Kidney epithelial cell (primary cell): Measurements from ENCODE around the gene ADI1. TPM values are rescaled to one million over a fixed set of nuclear protein-coding genes. Genes with fewer than 3 reads are reported as not detected.

ENCODE experiments used
- DNase-seq: peaks from one replicate; pipeline ENCODE4 v3.0.0-alpha.2; 2010; ENCODE audit warnings: low read depth
- H3K27me3 ChIP-seq: 2 replicates; pipeline ENCODE4 v1.6.0; 2011; ENCODE audit warnings: low read length; ENCODE audit not compliant: control insufficient read depth, insufficient read depth
- H3K36me3 ChIP-seq: 2 replicates; pipeline ENCODE4 v1.5.1; 2011; ENCODE audit warnings: low read length; ENCODE audit not compliant: control insufficient read depth, insufficient read depth
- H3K4me3 ChIP-seq: 2 replicates; pipeline ENCODE4 v1.5.1; 2011; ENCODE audit warnings: low read depth, mild to moderate bottlenecking, control low read depth, low read length
- total RNA-seq: library from RNA; depleted of rRNA; stranded (reverse); fragments of >200 nt; gene quantifications from 2 replicates; pipeline ENCODE4 v1.2.3, GENCODE V29; 2015
- TF ChIP-seq, protein P1 (sequence below): IDR thresholded peaks from 2 replicates; pipeline ENCODE4 v1.5.1; 2011; ENCODE audit warnings: mild to moderate bottlenecking, moderate library complexity, low read length, control low read depth, inconsistent platforms; ENCODE audit not compliant: insufficient read depth, poor library complexity, severe bottlenecking

Gene ADI1
- total RNA-seq, 1 donor from 2014 or later = 25.6 TPM

DNA sequence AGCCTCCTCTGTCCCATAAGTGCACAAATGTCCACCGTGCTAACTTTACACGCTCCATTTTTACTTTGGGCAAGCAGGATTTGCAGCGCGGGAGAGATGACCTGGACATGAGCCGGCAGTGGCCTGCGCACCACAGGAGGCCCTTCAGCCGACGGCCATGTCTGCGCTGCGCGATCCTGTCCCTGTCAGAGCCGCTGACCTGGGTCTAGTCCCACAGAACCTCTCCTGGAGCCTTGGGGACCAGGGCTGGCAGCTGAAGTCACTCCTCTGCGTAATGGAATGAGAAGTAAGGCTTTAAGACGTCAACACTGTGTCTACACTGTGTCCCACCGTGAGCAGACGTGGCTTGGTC, 29.6 kb downstream of the ADI1 start:
- H3K27me3 ChIP-seq = no peaks in the 10 kb centered on the region
- no peak for DNase-seq
- TF ChIP-seq, protein P1, sequence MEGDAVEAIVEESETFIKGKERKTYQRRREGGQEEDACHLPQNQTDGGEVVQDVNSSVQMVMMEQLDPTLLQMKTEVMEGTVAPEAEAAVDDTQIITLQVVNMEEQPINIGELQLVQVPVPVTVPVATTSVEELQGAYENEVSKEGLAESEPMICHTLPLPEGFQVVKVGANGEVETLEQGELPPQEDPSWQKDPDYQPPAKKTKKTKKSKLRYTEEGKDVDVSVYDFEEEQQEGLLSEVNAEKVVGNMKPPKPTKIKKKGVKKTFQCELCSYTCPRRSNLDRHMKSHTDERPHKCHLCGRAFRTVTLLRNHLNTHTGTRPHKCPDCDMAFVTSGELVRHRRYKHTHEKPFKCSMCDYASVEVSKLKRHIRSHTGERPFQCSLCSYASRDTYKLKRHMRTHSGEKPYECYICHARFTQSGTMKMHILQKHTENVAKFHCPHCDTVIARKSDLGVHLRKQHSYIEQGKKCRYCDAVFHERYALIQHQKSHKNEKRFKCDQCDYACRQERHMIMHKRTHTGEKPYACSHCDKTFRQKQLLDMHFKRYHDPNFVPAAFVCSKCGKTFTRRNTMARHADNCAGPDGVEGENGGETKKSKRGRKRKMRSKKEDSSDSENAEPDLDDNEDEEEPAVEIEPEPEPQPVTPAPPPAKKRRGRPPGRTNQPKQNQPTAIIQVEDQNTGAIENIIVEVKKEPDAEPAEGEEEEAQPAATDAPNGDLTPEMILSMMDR = no peak

DNA sequence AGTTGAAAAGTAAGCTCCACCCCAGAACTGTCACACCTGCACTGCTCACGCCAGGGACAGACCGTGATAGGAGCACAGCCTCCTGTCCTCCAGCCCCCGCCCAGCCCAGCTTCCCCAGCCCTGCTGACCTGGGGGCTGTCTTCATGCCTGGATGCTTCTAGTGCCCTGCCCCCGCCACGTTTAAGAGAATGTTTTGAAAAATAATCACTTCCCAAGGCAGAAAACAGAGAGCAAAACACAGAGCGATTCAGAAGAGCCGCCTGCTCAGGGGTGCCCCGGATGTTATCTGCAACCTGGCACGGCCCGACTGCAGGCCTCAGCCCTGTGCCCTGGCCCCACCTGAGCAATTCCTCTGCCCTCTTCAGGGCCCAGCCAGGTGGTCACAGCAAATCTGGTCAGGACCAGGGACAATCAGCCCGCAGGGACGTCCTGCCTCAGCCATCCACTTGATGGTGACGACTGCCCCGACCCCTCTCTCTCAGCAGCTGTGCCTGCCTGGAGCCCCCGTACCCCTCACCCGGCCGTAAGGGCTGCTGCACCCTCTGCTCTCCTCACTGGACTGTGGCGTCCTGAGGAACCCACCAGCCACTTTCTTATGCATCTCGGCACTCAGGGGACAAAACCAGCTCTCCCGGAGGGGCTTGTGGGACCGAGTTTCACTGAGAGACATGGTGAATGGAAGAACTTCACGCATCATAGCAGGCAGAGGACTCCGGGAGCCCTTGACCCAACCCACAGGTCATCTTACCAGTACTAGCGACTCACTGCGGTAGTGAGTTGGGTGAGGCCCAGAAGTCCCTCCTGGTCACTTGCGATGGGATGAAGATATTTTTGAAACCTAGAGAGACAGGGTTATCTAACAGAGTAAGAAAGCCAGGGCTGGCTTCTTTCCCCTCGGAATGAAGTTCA, 30.2 kb downstream of the ADI1 start:
- no peak for DNase-seq
- H3K27me3 ChIP-seq = no peaks in the 10 kb centered on the region

More for the DNA sequence above, 29.6 kb downstream of the ADI1 start:
- Histone ChIP-seq H3K4me3 (no peak overlapping the region), H3K36me3 (no peaks in the 10 kb centered on the region)

DNA sequence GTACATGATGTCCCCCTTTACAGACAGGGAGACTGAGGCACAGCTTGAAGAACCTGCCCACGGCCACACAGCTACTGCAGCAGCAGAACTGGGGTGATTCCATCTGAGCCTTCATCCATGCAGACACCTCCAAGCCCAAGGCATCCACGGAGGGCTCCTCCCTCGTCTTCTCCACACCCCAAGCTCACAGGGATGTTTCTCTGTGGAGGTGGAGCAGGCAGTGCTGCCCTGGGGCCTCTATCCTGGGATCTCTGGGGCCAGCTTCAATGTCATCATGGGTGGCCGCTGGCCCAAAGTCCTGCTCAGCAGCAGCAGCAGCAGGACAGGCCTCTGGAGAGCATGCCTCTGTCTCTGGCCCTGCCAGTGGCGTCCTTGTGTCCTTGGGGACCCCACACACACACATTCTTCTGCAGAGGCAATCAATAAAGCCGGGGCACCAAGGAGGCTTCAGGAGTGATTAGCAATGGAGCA, 31.2 kb downstream of the ADI1 start:
- no peak for DNase-seq
- Histone ChIP-seq H3K36me3 (no peaks in the 10 kb centered on the region), H3K27me3 (no peaks in the 10 kb centered on the region), H3K4me3 (no peak overlapping the region)
- TF ChIP-seq, protein P1 = no peak

More for the DNA sequence above, 30.2 kb downstream of the ADI1 start:
- H3K36me3 ChIP-seq = no peaks in the 10 kb centered on the region
- TF ChIP-seq, protein P1 = no peak
- H3K4me3 ChIP-seq = no peak overlapping the region

DNA sequence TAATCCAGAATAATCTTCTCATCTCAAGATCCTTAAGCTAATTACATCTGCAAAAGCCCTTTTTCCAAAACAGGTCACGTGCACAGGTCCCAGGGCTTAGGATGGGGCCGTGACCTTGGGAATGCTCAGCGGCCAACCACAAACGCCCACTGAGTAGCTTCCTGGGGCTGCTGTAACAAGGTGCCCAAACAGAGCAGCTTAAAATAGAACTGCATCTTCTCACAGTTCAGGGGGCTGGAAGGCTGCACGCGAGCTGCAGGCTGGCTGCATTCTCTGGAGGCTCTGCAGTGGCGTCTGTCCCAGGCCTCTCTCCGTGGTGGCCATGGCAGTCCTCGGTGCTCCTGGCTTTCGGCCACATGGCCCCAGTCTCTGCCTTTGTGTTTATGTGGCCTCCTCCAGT, 31.9 kb downstream of the ADI1 start:
- H3K4me3 ChIP-seq = no peak overlapping the region
- no peak for DNase-seq
- H3K27me3 ChIP-seq = no peaks in the 10 kb centered on the region
- no peaks in the 10 kb centered on the region for H3K36me3 ChIP-seq
- TF ChIP-seq, protein P1 = no peak

DNA sequence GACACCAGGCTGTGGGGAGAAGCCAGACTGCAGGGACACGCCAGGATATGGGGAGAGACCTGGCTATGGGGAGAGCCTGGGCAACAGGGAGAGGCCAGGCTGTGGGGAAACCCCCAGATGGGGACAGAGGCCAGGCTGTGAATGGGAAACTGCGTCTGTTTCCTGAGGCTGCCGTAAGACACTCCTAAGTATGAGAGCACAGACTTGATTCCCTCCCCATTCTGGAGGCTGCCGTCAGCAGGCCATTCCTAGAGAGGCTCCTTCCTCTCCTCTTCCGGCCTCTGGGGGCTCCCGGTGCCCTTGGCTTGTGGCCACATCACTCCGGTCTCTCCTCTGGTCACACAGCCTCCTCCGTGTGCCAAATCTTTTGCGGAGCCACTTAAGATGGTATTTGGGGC, 32.3 kb downstream of the ADI1 start:
- no peak for DNase-seq
- Histone ChIP-seq H3K36me3 (no peaks in the 10 kb centered on the region), H3K4me3 (no peak overlapping the region), H3K27me3 (no peaks in the 10 kb centered on the region)
- TF ChIP-seq, protein P1 = no peak
